HepG2 (cell line): ENCODE results near the gene CARMIL3. TPM values are rescaled to one million over a fixed set of nuclear protein-coding genes. Genes with fewer than 3 reads are reported as not detected.

Experiments used
- ELF4 ChIP-seq: sonication (generic); formaldehyde crosslinking; IDR thresholded peaks from 2 replicates; pipeline ENCODE4 v1.5.0; 2020; ENCODE audit warnings: missing genetic modification reagents, mild to moderate bottlenecking, moderate library complexity, borderline replicate concordance
- HIVEP1 ChIP-seq: sonication (generic); formaldehyde crosslinking; IDR thresholded peaks from 2 replicates; pipeline ENCODE4 v1.4.0; 2020; ENCODE audit warnings: mild to moderate bottlenecking, missing genetic modification reagents
- JUNB ChIP-seq: sonication (generic); formaldehyde crosslinking; IDR thresholded peaks from 2 replicates; pipeline ENCODE4 v1.8.0; 2022; ENCODE audit warnings: missing genetic modification reagents, mild to moderate bottlenecking, borderline replicate concordance
- LCORL ChIP-seq, 2 experiments: fragments of 450-650 bp in 1 of 2; sonication (generic) in 1 of 2; formaldehyde crosslinking in 1 of 2; IDR thresholded peaks; 2 replicates each; pipeline versions ENCODE4 v1.5.0 to v1.6.1; 2017 to 2020; ENCODE audit warnings: antibody characterized with exemption in 1 of 2, missing genetic modification reagents in 1 of 2
- MBD4 ChIP-seq: IDR thresholded peaks from 2 replicates; pipeline ENCODE4 v1.6.1; 2012; ENCODE audit warnings: low read length, inconsistent platforms, borderline replicate concordance
- ONECUT2 ChIP-seq: sonication (generic); formaldehyde crosslinking; IDR thresholded peaks from 2 replicates; pipeline ENCODE4 v1.4.0; 2020; ENCODE audit warnings: missing genetic modification reagents
- TBX2 ChIP-seq: sonication (generic); formaldehyde crosslinking; IDR thresholded peaks from 2 replicates; pipeline ENCODE4 v1.5.0; 2020; ENCODE audit warnings: missing genetic modification reagents, mild to moderate bottlenecking, borderline replicate concordance
- ZBTB8A ChIP-seq: sonication (generic); formaldehyde crosslinking; IDR thresholded peaks from 2 replicates; pipeline ENCODE4 v1.4.0; 2020; ENCODE audit warnings: mild to moderate bottlenecking, low read depth, missing genetic modification reagents, borderline replicate concordance
- ZNF20 ChIP-seq: sonication (generic); formaldehyde crosslinking; IDR thresholded peaks from 2 replicates; pipeline ENCODE4 v1.4.0; 2020; ENCODE audit warnings: mild to moderate bottlenecking, moderate library complexity, missing genetic modification reagents
- ZNF24 ChIP-seq: fragments of 450-650 bp; IDR thresholded peaks from 2 replicates; pipeline ENCODE4 v1.6.1; 2017; ENCODE audit warnings: antibody characterized with exemption, mild to moderate bottlenecking
- ZSCAN12 ChIP-seq: sonication (generic); formaldehyde crosslinking; IDR thresholded peaks from 2 replicates; pipeline ENCODE4 v1.9.0; 2021; ENCODE audit warnings: mild to moderate bottlenecking, missing genetic modification reagents
- ZSCAN9 ChIP-seq: IDR thresholded peaks from 2 replicates; pipeline ENCODE4 v1.6.1; 2016; ENCODE audit warnings: borderline replicate concordance
- polyA plus RNA-seq, 8 experiments: library from polyadenylated mRNA; depleted of rRNA in 3 of 8; stranded (reverse) in 7 of 8; unstranded in 1 of 8; fragments of >200 nt; fragmentation: Illumina TruSeq in 4 of 8; extraction: Trizol in 4 of 8; gene quantifications; 2 replicates each; pipeline versions ENCODE4 v1.2.1 to v1.2.3, GENCODE V29; 2011 to 2016; ENCODE audit warnings: low read depth in 4 of 8, missing spikeins in 1 of 8, mixed read lengths in 1 of 8; ENCODE audit not compliant: insufficient read depth in 1 of 8
- total RNA-seq, 5 experiments: library from RNA; depleted of rRNA; stranded (reverse); fragments of >200 nt; fragmentation: Illumina TruSeq; extraction: Trizol; gene quantifications; 2 replicates each; pipeline ENCODE4 v1.2.3, GENCODE V29; 2016; ENCODE audit warnings: low read depth in 1 of 5
- TF ChIP-seq, protein P1 (sequence below): IDR thresholded peaks from 2 replicates; pipeline ENCODE4 v1.6.1; 2016; ENCODE audit warnings: low read depth, control low read depth
- TF ChIP-seq, protein P2 (sequence below): sonication (generic); formaldehyde crosslinking; IDR thresholded peaks from 2 replicates; pipeline ENCODE4 v1.4.0; 2020; ENCODE audit warnings: missing genetic modification reagents, low read depth, mild to moderate bottlenecking, borderline replicate concordance
- TF ChIP-seq, protein P3 (sequence below): sonication (generic); formaldehyde crosslinking; IDR thresholded peaks from 2 replicates; pipeline ENCODE4 v1.4.0; 2020; ENCODE audit warnings: mild to moderate bottlenecking, missing genetic modification reagents
- TF ChIP-seq, protein P4 (sequence below), 2 experiments: sonication (generic) in 1 of 2; formaldehyde crosslinking in 1 of 2; IDR thresholded peaks; 2 replicates each; pipeline versions ENCODE4 v1.5.1 to v1.6.1; 2011 to 2020; ENCODE audit warnings: borderline replicate concordance in 1 of 2, low read depth in 1 of 2, low read length in 1 of 2, mild to moderate bottlenecking in 1 of 2, missing genetic modification reagents in 1 of 2, moderate library complexity in 1 of 2
- TF ChIP-seq, protein P5 (sequence below): sonication (generic); formaldehyde crosslinking; IDR thresholded peaks from 2 replicates; pipeline ENCODE4 v1.4.0; 2020; ENCODE audit warnings: missing genetic modification reagents, mild to moderate bottlenecking, borderline replicate concordance

Gene CARMIL3
- total and polyA plus RNA-seq, 2 of the 13 experiments (the other 11 are each of a cell fraction or from before 2014, with no cell fraction given) = 0.27 to 0.55 TPM

DNA sequence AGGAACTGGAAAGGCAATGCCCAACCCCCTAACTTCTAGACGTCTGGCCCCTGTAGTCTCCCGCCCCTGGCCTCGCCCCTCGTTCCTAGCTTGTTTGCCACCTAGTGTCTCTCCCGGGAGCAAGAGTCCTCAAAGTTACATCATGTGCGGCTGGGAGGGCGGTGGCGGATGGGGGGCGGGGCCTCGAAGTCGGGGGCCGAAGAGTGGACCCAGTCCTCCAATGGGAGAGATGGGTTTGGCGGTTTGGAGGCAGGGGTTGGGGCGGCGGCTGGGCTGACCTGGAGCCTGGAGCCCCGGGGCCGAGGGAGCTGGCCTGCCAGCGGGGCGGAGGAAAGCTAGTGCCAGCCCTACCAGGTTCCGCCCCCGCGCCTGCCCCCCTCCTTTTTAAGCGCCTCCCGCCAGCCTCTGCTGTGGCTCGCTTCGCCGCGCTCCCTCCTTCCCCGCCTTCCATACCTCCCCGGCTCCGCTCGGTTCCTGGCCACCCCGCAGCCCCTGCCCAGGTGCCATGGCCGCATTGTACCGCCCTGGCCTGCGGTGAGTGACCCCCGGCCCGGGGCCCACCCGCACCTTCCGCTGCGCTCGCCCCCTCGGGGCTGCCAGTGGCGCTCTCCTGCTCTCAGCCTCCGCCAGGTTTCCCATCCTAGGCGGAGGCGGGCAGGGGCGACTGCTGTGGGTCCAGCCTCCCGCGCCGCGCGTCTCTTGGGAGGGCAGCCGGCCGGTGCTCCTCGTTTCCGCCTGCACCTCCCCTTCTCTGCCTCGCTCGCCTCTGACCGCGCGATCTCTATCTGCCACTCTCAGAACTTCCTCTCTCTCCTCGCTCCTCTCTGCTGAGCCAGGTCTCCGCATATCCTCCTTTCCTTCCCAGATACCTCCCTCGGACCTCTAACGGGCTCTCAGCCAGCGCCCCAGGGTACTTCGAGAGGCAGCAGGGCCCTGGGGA, 42.4 kb downstream of the CARMIL3 start, which contains the start of gene PCK2 (continued):
- TF ChIP-seq, protein P1, sequence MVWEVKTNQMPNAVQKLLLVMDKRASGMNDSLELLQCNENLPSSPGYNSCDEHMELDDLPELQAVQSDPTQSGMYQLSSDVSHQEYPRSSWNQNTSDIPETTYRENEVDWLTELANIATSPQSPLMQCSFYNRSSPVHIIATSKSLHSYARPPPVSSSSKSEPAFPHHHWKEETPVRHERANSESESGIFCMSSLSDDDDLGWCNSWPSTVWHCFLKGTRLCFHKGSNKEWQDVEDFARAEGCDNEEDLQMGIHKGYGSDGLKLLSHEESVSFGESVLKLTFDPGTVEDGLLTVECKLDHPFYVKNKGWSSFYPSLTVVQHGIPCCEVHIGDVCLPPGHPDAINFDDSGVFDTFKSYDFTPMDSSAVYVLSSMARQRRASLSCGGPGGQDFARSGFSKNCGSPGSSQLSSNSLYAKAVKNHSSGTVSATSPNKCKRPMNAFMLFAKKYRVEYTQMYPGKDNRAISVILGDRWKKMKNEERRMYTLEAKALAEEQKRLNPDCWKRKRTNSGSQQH (CRISPR knock-in tag) = no peak; the same call in none of the 2 replicates
- TF ChIP-seq TBX2 (CRISPR knock-in tag) (peak; percentile 77; the same call in 1 of the 2 replicates), ZBTB8A (CRISPR knock-in tag) (no peak; the same call in 1 of the 2 replicates), HIVEP1 (peak; percentile 78), ONECUT2 (CRISPR knock-in tag) (peak; percentile 68; the same call in 1 of the 2 replicates), ZSCAN12 (CRISPR knock-in tag) (peak; percentile 93), LCORL (IDR thresholded peaks at IDR 0.05) (peak; percentile 39), LCORL (CRISPR knock-in tag; IDR thresholded peaks at IDR 0.05) (no peak), ZNF24 (peak; percentile 45), ELF4 (no peak), MBD4 (no peak), JUNB (CRISPR knock-in tag) (no peak), ZSCAN9 (peak; percentile 97), ZNF20 (peak; percentile 96)
- TF ChIP-seq, protein P2, sequence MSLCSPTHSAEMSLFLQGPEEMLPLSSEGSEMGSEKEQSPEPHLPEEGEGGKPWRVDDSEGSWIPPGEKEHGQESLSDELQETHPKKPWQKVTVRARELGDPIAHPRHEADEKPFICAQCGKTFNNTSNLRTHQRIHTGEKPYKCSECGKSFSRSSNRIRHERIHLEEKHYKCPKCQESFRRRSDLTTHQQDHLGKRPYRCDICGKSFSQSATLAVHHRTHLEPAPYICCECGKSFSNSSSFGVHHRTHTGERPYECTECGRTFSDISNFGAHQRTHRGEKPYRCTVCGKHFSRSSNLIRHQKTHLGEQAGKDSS = peak; percentile 95
- TF ChIP-seq, protein P3, sequence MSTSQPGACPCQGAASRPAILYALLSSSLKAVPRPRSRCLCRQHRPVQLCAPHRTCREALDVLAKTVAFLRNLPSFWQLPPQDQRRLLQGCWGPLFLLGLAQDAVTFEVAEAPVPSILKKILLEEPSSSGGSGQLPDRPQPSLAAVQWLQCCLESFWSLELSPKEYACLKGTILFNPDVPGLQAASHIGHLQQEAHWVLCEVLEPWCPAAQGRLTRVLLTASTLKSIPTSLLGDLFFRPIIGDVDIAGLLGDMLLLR (CRISPR knock-in tag) = peak; percentile 93
- TF ChIP-seq, protein P4, sequence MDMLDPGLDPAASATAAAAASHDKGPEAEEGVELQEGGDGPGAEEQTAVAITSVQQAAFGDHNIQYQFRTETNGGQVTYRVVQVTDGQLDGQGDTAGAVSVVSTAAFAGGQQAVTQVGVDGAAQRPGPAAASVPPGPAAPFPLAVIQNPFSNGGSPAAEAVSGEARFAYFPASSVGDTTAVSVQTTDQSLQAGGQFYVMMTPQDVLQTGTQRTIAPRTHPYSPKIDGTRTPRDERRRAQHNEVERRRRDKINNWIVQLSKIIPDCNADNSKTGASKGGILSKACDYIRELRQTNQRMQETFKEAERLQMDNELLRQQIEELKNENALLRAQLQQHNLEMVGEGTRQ (IDR thresholded peaks at IDR 0.05; ENCODE audit: low read depth, low read length) = no peak
- TF ChIP-seq, protein P4 (CRISPR knock-in tag; IDR thresholded peaks at IDR 0.05; ENCODE audit: borderline replicate concordance) = no peak
- TF ChIP-seq, protein P5, sequence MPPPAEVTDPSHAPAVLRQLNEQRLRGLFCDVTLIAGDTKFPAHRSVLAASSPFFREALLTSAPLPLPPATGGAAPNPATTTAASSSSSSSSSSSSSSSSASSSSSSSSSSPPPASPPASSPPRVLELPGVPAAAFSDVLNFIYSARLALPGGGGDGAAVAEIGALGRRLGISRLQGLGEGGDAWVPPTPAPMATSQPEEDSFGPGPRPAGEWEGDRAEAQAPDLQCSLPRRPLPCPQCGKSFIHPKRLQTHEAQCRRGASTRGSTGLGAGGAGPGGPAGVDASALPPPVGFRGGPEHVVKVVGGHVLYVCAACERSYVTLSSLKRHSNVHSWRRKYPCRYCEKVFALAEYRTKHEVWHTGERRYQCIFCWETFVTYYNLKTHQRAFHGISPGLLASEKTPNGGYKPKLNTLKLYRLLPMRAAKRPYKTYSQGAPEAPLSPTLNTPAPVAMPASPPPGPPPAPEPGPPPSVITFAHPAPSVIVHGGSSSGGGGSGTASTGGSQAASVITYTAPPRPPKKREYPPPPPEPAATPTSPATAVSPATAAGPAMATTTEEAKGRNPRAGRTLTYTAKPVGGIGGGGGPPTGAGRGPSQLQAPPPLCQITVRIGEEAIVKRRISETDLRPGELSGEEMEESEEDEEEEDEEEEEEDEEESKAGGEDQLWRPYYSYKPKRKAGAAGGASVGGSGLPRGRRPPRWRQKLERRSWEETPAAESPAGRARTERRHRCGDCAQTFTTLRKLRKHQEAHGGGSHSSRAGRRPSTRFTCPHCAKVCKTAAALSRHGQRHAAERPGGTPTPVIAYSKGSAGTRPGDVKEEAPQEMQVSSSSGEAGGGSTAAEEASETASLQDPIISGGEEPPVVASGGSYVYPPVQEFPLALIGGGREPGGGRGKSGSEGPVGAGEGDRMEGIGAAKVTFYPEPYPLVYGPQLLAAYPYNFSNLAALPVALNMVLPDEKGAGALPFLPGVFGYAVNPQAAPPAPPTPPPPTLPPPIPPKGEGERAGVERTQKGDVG = no peak
